LHCN-M2 (cell line): ENCODE measurements around the gene C10orf88. TPM values are rescaled to one million over a fixed set of nuclear protein-coding genes. Genes with fewer than 3 reads are reported as not detected.
A peak's percentile ranks its signal among the peaks of the same experiment; 100 is the strongest.
"Not testable (repeated sequence)": the region's sequence is repeated elsewhere in the genome, so short reads cannot be mapped to it uniquely, and the experiment has no call there.

ENCODE experiments used
- DNase-seq: peaks from one replicate; pipeline ENCODE4 v3.0.0-alpha.2; 2012; ENCODE audit warnings: low read depth
- total RNA-seq: library from RNA; depleted of rRNA; stranded (reverse); fragments of >200 nt; gene quantifications from 2 replicates; pipeline ENCODE4 v1.2.3, GENCODE V29; 2014

The C10orf88 gene
- total RNA-seq, 1 experiment from 2014 or later, result 16.9 TPM

DNA sequence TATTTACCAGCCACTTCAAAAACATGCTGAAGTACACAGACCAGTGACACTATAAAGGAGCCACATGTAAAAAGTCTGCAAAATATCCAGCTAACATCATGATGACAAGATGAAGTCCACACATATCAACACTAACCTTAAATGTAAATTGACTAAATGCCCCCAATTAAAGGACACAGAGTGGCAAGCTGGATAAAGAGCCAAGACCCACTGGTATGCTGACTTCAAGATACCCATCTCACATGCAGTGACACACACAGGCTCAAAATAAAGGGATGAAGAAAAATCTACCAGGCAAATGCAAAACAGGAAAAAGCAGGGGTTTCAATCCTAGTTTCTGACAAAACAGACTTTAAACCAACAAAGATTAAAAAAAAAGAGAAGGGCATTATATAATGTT, 12.9 kb upstream of the C10orf88 start:
- DNase-seq, result no peak

DNA sequence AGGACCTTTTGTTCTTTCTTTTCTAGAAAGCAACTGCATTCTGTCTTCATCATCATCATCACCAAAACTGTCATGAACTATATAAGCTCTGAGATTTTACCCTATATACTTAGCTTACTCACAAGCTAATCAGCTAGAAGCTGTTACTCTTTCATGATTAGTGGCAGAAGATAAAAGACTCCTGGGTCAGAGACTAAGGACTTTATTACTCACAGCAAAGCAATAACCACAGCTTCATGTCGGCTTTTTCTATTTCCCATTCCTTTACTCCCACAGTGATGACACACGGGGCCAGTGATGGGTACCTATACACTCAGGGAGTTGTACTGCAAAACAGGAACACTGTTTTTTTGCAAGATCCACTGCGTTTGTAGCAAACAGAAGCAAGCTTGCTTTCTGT, 8.4 kb upstream of the C10orf88 start:
- no peak for DNase-seq

DNA sequence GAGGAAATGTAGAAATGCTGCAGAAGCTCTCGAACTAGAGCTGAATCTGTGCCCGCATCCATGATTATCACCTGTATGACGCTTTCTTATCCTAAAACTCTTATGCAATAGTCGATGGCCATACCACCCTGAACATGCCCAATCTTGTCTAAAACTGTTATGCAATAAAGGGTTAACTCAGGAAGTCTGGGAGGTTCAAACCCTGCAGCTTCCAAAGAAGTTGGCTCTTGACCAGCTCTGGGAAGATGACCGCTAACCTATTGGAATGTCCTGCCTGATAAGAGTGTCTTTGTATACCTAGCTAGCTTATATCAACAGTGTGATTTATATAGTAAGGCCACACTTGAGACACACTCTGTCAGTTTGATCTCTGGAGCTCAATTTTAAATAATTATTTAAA, 3.4 kb upstream of the C10orf88 start:
- DNase-seq, result no peak

DNA sequence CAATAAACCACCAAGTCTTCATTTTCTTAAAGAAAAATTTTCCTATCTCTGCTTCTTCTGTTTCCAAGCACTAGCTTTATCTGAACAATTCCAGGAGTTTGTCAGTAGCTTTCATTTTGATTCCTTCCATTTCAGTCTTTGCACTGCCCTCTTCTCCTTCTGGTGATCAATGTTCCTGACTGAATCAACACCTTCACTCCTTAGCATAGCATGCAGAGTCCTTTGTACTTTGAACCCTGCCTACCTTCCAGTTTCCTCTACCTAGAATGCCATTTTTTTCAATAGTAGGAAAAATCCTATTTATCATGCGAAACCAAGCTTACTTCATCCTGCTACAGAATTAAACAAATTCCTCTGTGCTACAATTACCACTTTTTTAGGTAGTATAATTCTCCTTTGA, 1.9 kb upstream of the C10orf88 start:
- no peak for DNase-seq

DNA sequence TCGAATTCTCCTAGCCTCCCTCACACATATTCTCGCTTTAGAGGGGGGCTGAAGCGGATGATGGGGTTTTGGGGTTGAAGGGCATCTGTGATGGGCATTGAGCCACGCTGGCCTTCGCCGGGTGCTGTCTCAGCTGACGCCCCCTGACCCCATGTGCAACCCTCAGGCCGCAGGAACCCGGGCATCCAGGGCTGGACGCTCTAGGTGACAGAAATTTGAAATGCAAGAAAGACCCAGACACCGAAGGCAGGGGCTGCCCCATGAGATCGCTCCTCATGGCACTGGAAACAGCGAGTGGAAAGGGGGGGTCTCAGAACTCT, 664 bp upstream of the C10orf88 start:
- DNase-seq, result no peak

DNA sequence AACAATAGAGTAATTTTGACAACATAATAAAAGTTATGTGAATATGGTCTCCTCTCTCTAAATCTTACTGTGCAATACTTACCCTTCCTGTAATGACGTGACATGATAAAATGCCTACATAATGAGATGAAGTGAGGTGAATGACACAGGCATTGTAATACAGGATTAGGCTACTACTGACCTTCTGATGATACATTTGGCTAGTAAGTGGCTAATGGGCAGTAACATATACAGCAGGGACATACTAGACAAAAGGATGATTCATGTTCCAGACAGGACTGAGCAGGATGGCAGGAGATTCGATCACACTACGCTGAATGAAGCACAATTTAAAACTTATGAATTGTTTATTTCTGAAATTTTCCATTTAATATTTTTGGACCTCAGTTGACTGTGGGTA, 4.7 kb downstream of the C10orf88 start:
- no peak for DNase-seq

DNA sequence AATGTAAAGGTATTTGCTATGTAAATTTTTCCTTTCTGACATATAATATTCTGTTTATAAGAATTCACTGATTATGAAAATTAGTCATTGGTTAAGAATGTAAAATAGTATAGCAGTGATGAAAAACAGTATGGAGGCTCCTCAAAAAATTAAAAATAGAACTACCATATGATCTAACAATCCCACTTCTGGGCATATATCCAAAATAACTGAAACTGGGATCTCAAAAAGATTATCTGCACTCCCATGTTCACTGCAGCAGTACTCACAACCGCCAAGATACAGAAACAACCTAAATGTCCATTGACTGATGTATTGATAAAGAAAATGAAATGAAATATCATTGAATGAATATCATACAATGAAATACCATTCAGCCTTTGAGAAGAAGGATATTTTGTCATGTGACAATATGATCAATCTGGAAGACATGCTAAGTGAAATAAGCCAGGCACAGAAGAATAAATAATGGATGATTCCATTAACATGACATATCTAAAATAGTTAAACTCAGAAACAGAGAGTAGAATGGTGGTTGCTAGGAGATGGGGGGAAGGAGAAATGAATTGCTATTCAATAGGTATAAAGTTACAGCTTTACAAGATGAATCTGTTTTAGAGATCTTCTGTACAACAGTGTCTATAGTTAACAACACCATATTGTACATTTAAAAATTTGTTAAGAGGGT, 14.0 kb downstream of the C10orf88 start:
- peak; percentile 72 for DNase-seq

DNA sequence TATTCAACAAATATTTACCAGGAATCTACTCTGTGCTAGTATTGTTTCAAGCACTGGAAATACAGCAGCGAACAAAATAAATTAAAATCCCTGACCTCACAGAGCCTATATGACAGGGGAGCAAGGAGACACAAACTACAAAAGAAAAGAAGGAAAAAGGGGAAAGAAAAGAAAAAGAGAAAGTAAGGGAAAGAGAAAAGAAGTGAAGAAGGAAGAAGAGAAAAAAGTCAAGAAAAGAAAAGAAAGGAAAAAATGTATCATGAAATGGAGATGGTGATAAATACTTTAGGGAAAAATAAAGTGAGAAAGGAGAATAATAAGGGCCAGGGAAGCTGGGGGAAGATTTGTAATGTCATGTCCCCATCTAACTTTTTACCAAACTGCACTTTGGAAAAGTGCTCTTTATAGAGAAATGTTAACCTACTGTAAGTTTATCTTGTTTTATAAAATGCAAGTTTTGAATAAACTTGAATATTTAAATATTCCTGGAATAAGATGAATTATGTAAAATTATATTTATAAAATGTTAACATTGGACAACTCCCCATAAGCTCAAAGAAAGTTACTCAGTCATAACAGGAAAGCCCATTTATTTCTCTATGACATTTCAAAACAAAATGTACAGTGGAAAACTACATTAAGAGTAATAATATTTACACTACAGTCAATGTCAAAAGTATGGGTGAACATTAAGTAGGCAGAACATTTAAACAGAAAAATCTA, 14.7 kb downstream of the C10orf88 start:
- no peak for DNase-seq

DNA sequence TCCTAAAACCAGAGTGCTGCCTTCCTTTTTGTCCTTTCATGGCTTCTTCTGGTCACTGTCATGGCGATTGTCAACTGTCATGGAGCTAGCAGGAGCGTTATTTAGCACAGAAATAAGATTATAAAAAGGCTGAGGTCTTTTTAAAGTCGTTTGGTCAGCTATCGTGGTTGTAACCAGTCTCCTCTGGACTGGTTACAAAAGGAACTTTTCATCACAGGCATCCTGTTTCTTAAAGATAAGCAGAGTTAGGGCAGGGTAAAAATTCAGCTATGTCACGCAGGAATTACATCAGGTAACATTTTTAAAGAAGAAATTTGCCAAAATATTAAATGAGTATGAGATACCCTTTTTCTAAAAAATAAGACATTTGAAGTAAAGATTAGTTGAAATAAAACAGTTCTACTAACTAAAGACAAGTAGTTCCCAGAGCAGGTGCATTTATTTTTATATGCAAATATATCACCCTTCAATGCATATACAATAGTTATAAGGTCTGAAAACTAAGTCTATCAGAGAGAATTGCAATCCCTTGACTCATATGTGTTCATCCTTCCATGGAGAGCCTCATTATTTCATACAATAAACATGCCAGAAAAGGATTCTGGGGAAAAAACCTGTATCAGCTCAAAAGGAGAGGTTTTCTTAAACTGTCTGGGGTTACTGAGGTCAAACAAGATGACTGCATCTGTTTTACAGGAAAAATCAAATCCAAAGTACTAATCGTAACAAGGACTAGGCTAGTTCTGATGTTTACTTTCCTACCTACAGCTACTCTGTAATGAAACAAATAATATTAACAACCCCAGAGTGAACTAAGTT, 22.7 kb downstream of the C10orf88 start:
- DNase-seq, result no peak

DNA sequence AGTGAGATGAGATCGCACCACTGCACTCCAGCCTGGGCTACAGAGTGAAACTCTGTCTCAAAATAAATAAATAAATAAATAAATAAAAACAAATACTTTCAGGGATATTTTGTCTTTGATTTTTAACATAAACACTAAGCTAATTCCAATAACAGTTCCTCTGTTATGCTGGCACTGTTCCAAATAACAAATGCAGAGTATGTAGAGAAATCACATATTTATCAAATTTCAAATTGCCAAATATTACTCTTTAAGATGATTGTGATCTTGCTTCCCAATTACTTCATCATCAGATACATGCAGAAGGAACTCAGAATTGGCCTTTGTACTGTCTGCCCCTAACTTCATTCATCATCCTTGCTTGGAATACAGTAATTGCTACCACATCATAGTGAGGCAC, 23.9 kb downstream of the C10orf88 start:
- DNase-seq, result no peak

DNA sequence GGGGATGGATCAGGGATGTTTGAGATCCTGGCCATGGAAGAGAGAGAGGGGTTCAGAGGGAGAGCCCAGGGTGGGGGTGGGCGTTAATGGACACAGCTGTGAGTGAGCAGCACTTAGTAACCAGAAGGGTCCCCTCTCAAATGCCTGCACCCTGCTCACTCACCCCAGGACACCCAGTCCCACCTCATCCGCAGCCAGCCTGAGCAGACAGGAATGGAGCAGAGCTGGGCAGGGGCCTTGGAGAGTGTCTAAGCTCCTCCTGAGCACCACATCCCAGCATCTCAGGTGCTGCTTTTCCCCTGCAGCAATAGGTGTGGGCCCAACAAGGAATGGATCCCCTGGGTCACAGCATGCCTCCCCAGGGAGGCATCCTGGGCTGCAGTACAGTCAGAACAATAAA, 38.3 kb downstream of the C10orf88 start:
- no peak for DNase-seq

DNA sequence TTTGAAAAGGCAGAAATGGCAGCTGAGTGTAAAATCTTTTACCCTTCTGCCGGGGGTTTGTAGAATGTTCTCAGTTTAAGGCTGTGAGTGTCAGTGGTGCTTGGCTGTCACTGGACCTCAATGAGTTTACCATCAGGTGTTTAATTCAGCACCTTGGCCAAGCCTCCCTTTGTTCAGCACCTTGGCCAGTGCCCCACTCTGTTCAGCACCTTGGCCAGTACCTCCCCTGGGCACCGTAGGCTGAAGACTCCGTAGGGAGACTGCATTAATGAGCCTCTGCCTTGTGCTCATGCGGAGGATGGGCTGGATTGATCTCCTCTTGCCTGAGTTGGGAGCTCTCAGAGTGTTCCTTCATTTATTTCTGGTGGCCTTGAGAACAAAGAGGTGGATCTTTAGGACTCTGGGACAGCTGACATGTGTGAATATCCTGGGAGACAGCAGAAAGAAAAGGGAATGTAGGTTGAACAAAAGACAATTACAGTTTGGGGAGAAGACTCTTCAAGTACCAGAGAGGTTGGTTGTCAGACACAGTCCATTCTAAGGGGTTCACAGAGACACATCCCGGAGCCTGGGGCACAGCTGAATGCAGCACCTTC, 42.0 kb downstream of the C10orf88 start:
- peak; percentile 52 for DNase-seq

DNA sequence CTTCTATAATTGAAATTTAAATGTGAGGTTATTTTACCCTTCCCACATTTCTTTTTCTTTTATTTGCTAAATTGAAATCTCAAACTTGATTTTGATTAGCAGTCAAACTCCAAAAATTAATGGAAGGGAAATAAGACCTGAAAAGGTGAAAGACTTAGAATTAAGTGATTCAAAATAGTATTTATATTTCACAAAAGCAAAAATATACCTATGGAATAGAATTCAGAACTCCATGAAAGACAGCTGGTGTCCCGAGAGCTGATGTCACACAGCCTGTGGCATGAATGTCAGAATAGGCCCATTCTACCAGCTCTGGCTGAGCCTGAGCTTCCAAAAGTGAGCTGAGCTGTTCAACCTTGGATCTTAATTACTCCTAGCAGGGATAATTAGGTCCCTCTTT, 43.7 kb downstream of the C10orf88 start, which contains the start of gene FAM24A:
Gene FAM24A, plus strand, starts transcription at position 301 of the 400 bp plus-strand sequence. CDS start 1,025 bp downstream, outside the sequence.
- no peak for DNase-seq

DNA sequence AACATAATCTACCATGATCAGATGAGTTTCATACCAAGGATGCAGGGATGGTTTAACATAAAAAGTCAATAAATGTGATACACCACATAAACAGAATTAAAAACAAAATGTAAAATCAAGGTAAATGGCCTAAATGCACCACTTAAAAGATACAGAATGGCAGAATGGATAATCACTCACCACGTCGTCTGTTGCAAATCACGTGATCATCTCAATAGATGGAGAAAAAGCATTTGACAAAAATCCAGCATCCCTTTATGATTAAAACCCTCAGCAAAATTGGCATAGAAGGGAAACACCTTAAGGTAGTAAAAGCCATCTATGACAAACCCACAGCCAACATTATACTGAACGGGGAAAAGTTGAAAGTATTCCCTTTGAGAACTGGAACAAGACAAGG, 50.2 kb downstream of the C10orf88 start:
- not testable (repeated sequence) for DNase-seq

DNA sequence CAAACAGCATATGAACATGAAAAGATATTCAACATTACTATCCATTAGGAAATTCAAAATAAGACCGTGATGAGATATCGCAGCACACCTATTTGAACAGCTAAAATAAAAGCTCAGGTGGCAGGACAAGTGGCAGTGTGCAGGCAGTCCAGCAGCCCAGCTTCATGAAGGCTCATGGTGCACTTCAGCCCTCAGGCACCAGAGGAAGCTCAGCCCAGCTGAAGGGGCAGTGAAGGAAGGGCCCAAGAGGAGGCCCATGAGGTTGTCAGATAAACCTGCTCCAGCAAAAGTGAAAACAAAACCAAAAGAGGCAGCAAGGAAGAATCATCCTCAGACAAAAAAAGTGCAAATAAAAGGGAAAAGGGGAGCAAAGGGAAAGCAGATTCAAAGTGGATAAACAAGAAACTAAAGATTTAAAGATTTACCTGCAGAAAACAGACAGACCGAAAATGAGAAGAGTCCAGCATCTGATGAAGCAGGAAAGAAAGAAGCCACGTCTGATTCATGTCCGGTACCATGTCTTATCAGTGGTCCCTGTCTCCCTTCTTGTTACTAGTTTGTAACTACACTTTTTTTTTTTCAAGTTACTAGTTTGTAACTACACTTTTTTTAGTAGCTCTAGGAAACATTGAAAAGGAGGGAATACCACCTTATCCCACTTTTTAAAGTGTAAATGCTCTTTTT, 59.6 kb downstream of the C10orf88 start:
- DNase-seq, result no peak

DNA sequence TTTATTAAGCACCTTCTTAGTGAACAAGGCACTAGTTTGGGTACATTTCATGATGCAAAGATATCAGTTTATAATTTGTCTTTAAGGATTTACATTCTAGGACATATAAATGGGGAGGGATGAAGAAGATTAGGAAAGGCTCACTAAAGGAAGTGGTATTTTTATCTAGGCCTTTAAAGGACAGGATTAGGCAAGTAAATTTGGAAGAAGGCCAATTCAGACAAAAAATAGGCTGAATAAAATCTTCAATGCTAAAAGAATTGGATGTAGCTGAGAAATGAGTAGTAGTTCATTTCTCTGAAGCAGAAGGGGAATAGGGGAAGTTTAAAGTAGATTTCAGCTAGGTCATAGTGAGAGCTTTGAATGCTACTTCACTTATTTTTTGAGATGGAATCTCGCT, 69.9 kb downstream of the C10orf88 start:
- peak; percentile 15 for DNase-seq

DNA sequence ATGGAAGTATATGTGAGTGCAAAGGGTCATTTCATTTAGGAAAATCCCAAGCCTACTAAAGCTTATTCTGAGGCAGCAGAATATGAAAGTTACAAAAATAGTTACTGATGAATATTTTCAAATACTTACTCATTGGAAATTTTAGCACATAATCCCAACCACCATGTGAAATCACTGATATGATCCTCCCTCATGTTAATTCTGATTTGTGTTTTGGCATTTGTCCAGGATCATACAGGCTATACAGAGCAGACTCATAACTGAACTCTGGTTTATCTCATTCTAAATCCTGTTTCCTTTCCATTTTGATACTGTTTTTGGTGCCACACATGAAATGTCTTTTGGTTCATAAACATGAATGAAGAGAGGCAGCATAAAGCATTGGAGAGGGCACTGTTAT, 71.3 kb downstream of the C10orf88 start:
- DNase-seq, result peak; percentile 7
